HepG2 (cell line): ENCODE measurements around the gene TOLLIP. TPM values are rescaled to one million over a fixed set of nuclear protein-coding genes. Genes with fewer than 3 reads are reported as not detected.

Experiments used
- FOSL1 ChIP-seq: sonication (generic); formaldehyde crosslinking; IDR thresholded peaks from 2 replicates; pipeline ENCODE4 v1.9.0; 2021; ENCODE audit warnings: missing genetic modification reagents, borderline replicate concordance
- FOXA1 ChIP-seq, 2 experiments: fragments of 450-650 bp in 1 of 2; sonication (generic) in 1 of 2; formaldehyde crosslinking in 1 of 2; IDR thresholded peaks; 2 replicates each; pipeline versions ENCODE4 v1.4.0 to v1.6.1; 2016 to 2020; ENCODE audit warnings: missing genetic modification reagents in 1 of 2
- HDAC6 ChIP-seq: fragments of 200-600 bp; sonication (generic); IDR thresholded peaks from 2 replicates; pipeline ENCODE4 v1.7.0; 2017; ENCODE audit warnings: mild to moderate bottlenecking, antibody characterized with exemption, low read length, low read depth
- HOXA7 ChIP-seq: sonication (generic); formaldehyde crosslinking; IDR thresholded peaks from 2 replicates; pipeline ENCODE4 v1.8.1; 2022; ENCODE audit warnings: mild to moderate bottlenecking, missing genetic modification reagents, moderate library complexity
- MTA1 ChIP-seq: sonication (generic); formaldehyde crosslinking; IDR thresholded peaks from 2 replicates; pipeline ENCODE4 v1.4.0; 2020; ENCODE audit warnings: missing genetic modification reagents, mild to moderate bottlenecking, borderline replicate concordance
- MYNN ChIP-seq: sonication (generic); formaldehyde crosslinking; IDR thresholded peaks from 2 replicates; pipeline ENCODE4 v1.4.0; 2020; ENCODE audit warnings: mild to moderate bottlenecking, low read depth, missing genetic modification reagents
- NR2F2 ChIP-seq: IDR thresholded peaks from 2 replicates; pipeline ENCODE4 v1.6.1; 2012; ENCODE audit warnings: low read depth, inconsistent platforms, borderline replicate concordance
- RCOR2 ChIP-seq: IDR thresholded peaks from 2 replicates; pipeline ENCODE4 v1.6.1; 2016; ENCODE audit warnings: missing biosample characterization, missing genetic modification reagents
- SKI ChIP-seq: fragments of 450-650 bp; IDR thresholded peaks from one replicate; pipeline ENCODE4 v1.6.1; 2018; ENCODE audit warnings: mild to moderate bottlenecking; ENCODE audit not compliant: partially characterized antibody
- SSRP1 ChIP-seq: IDR thresholded peaks from 2 replicates; pipeline ENCODE4 v1.6.1; 2016; ENCODE audit warnings: control low read depth
- XBP1 ChIP-seq: sonication (generic); formaldehyde crosslinking; IDR thresholded peaks from 2 replicates; pipeline ENCODE4 v1.5.0; 2020; ENCODE audit warnings: missing genetic modification reagents
- ZBTB3 ChIP-seq: sonication (generic); formaldehyde crosslinking; IDR thresholded peaks from 2 replicates; pipeline ENCODE4 v1.4.0; 2020; ENCODE audit warnings: low read depth, mild to moderate bottlenecking, moderate library complexity, missing genetic modification reagents, borderline replicate concordance
- ZMAT3 ChIP-seq: sonication (generic); formaldehyde crosslinking; conservative IDR thresholded peaks from 2 replicates; pipeline ENCODE4 v1.7.0; 2021; ENCODE audit warnings: missing genetic modification reagents
- polyA plus RNA-seq, 8 experiments: library from polyadenylated mRNA; depleted of rRNA in 3 of 8; stranded (reverse) in 7 of 8; unstranded in 1 of 8; fragments of >200 nt; fragmentation: Illumina TruSeq in 4 of 8; extraction: Trizol in 4 of 8; gene quantifications; 2 replicates each; pipeline versions ENCODE4 v1.2.1 to v1.2.3, GENCODE V29; 2011 to 2016; ENCODE audit warnings: low read depth in 4 of 8, missing spikeins in 1 of 8, mixed read lengths in 1 of 8; ENCODE audit not compliant: insufficient read depth in 1 of 8
- total RNA-seq, 5 experiments: library from RNA; depleted of rRNA; stranded (reverse); fragments of >200 nt; fragmentation: Illumina TruSeq; extraction: Trizol; gene quantifications; 2 replicates each; pipeline ENCODE4 v1.2.3, GENCODE V29; 2016; ENCODE audit warnings: low read depth in 1 of 5
- TF ChIP-seq, protein P1 (sequence below): sonication (generic); formaldehyde crosslinking; IDR thresholded peaks from 2 replicates; pipeline ENCODE4 v1.8.1; 2022; ENCODE audit warnings: low read depth, mild to moderate bottlenecking, missing genetic modification reagents
- TF ChIP-seq, protein P2 (sequence below): sonication (generic); formaldehyde crosslinking; conservative IDR thresholded peaks from 2 replicates; pipeline ENCODE4 v1.5.0; 2020; ENCODE audit warnings: missing genetic modification reagents
- TF ChIP-seq, protein P3 (sequence below): sonication (generic); formaldehyde crosslinking; IDR thresholded peaks from 2 replicates; pipeline ENCODE4 v1.4.0; 2020; ENCODE audit warnings: missing genetic modification reagents, mild to moderate bottlenecking, borderline replicate concordance
- TF ChIP-seq, protein P4 (sequence below): IDR thresholded peaks from 2 replicates; pipeline ENCODE4 v1.6.1; 2012; ENCODE audit warnings: inconsistent platforms
- TF ChIP-seq, protein P5 (sequence below): sonication (generic); formaldehyde crosslinking; IDR thresholded peaks from 2 replicates; pipeline ENCODE4 v1.4.0; 2020; ENCODE audit warnings: missing genetic modification reagents
- TF ChIP-seq, protein P6 (sequence below): sonication (generic); formaldehyde crosslinking; IDR thresholded peaks from 2 replicates; pipeline ENCODE4 v1.5.1; 2020; ENCODE audit warnings: mild to moderate bottlenecking, missing genetic modification reagents, moderate library complexity

TOLLIP gene
- total and polyA plus RNA-seq, 2 of the 13 experiments (the other 11 are each of a cell fraction or from before 2014, with no cell fraction given): 25.9 to 47.5 TPM

DNA sequence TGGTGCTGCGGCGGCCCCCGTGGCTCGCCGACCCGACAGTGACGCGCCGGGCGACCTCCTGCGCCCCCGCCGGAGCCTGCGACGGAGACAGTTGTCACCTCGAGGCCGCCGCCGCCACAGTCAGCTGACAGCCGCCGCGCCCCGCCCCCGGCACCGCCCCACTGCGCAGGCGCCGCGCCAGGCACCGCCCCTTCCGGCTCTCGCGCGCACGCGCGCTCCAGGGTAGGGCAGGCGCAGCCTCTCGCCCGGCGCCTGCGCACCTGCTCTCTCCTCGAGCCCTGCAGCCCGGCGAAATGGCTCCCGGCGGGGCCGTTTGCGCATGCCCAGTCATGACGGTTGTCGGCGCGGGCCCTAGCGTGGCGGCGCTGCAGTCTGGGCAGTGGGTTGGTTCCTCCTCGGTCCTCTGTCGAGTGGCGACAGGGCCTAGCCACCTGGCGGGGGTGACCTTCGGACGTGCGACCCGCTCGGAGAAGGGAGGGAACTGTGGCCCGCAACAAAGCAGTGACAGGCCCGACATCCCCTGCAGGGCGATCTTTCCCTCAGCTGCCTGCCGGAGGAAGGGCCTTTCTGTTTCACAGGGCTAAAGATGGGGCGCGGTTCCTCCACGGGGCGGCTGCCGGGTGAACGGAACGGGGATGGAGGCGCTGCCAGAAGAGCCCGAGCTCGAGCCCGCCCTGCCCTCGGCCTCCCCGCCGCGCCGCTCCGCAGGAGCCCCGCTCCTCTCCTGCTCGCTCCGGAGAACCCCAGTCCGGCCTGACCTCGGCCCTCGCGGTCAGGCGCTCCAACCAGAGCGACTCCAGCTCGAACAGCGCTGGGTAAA, at the start of gene TOLLIP (continued):
- TF ChIP-seq, protein P1, sequence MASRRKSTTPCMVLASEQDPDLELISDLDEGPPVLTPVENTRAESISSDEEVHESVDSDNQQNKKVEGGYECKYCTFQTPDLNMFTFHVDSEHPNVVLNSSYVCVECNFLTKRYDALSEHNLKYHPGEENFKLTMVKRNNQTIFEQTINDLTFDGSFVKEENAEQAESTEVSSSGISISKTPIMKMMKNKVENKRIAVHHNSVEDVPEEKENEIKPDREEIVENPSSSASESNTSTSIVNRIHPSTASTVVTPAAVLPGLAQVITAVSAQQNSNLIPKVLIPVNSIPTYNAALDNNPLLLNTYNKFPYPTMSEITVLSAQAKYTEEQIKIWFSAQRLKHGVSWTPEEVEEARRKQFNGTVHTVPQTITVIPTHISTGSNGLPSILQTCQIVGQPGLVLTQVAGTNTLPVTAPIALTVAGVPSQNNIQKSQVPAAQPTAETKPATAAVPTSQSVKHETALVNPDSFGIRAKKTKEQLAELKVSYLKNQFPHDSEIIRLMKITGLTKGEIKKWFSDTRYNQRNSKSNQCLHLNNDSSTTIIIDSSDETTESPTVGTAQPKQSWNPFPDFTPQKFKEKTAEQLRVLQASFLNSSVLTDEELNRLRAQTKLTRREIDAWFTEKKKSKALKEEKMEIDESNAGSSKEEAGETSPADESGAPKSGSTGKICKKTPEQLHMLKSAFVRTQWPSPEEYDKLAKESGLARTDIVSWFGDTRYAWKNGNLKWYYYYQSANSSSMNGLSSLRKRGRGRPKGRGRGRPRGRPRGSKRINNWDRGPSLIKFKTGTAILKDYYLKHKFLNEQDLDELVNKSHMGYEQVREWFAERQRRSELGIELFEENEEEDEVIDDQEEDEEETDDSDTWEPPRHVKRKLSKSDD (CRISPR knock-in tag): peak; percentile 78
- TF ChIP-seq XBP1 (CRISPR knock-in tag) (no peak), NR2F2 (no peak), ZBTB3 (CRISPR knock-in tag) (0 out of 2 replicates have a peak, but pooled peaks have one; percentile 66), HOXA7 (CRISPR knock-in tag) (no peak), MYNN (CRISPR knock-in tag) (peak; percentile 95; the same call in 1 of the 2 replicates), FOXA1 (IDR thresholded peaks at IDR 0.05) (no peak), FOXA1 (CRISPR knock-in tag; IDR thresholded peaks at IDR 0.05) (peak; percentile 48; the same call in 1 of the 2 replicates), SSRP1 (CRISPR knock-in tag) (no peak), FOSL1 (CRISPR knock-in tag) (no peak), HDAC6 (no peak), MTA1 (CRISPR knock-in tag) (peak; percentile 90; the same call in 1 of the 2 replicates), RCOR2 (CRISPR knock-in tag) (no peak), SKI (peak; percentile 82), ZMAT3 (peak; percentile 67; the same call in 1 of the 2 replicates)
- TF ChIP-seq, protein P2, sequence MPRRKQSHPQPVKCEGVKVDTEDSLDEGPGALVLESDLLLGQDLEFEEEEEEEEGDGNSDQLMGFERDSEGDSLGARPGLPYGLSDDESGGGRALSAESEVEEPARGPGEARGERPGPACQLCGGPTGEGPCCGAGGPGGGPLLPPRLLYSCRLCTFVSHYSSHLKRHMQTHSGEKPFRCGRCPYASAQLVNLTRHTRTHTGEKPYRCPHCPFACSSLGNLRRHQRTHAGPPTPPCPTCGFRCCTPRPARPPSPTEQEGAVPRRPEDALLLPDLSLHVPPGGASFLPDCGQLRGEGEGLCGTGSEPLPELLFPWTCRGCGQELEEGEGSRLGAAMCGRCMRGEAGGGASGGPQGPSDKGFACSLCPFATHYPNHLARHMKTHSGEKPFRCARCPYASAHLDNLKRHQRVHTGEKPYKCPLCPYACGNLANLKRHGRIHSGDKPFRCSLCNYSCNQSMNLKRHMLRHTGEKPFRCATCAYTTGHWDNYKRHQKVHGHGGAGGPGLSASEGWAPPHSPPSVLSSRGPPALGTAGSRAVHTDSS (CRISPR knock-in tag): no peak
- TF ChIP-seq, protein P3, sequence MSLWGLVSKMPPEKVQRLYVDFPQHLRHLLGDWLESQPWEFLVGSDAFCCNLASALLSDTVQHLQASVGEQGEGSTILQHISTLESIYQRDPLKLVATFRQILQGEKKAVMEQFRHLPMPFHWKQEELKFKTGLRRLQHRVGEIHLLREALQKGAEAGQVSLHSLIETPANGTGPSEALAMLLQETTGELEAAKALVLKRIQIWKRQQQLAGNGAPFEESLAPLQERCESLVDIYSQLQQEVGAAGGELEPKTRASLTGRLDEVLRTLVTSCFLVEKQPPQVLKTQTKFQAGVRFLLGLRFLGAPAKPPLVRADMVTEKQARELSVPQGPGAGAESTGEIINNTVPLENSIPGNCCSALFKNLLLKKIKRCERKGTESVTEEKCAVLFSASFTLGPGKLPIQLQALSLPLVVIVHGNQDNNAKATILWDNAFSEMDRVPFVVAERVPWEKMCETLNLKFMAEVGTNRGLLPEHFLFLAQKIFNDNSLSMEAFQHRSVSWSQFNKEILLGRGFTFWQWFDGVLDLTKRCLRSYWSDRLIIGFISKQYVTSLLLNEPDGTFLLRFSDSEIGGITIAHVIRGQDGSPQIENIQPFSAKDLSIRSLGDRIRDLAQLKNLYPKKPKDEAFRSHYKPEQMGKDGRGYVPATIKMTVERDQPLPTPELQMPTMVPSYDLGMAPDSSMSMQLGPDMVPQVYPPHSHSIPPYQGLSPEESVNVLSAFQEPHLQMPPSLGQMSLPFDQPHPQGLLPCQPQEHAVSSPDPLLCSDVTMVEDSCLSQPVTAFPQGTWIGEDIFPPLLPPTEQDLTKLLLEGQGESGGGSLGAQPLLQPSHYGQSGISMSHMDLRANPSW (CRISPR knock-in tag): no peak
- TF ChIP-seq, protein P4, sequence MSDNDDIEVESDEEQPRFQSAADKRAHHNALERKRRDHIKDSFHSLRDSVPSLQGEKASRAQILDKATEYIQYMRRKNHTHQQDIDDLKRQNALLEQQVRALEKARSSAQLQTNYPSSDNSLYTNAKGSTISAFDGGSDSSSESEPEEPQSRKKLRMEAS: peak; percentile 96
- TF ChIP-seq, protein P5, sequence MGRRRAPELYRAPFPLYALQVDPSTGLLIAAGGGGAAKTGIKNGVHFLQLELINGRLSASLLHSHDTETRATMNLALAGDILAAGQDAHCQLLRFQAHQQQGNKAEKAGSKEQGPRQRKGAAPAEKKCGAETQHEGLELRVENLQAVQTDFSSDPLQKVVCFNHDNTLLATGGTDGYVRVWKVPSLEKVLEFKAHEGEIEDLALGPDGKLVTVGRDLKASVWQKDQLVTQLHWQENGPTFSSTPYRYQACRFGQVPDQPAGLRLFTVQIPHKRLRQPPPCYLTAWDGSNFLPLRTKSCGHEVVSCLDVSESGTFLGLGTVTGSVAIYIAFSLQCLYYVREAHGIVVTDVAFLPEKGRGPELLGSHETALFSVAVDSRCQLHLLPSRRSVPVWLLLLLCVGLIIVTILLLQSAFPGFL (CRISPR knock-in tag): no peak
- TF ChIP-seq, protein P6, sequence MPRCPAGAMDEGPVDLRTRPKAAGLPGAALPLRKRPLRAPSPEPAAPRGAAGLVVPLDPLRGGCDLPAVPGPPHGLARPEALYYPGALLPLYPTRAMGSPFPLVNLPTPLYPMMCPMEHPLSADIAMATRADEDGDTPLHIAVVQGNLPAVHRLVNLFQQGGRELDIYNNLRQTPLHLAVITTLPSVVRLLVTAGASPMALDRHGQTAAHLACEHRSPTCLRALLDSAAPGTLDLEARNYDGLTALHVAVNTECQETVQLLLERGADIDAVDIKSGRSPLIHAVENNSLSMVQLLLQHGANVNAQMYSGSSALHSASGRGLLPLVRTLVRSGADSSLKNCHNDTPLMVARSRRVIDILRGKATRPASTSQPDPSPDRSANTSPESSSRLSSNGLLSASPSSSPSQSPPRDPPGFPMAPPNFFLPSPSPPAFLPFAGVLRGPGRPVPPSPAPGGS (CRISPR knock-in tag): no peak
